ENCODE data around the gene UBE2Q2. TPM values are rescaled to one million over a fixed set of nuclear protein-coding genes. Genes with fewer than 3 reads are reported as not detected.

Gene UBE2Q2
- polyA plus RNA-seq, 2 of the 4 experiments (the other 2 are of a cell fraction) = 36.5 to 50.6 TPM

DNA sequence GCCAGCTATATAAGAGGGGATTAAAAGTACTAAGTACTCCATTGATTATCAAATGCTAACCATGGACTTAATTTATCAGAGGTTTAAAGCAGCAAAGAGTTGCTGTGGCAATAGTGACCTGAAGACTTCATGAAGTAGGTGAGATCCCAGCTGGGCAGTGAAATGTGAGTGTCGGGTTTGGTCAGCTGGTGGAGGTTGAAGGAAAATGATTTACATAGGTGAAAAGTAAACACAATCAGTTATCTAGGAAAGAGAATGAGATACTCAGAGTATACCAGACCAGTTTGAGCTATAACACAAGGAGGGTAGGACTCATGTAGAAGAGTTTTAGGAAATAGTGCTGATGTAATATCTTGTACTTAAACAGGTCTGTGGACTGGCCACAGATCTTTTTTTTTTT is 43.9 kb downstream of the UBE2Q2 start:
- no peak for ATAC-seq
- POLR2A ChIA-PET = no interaction called here
- peaks cover 36% of the 10 kb centered on the region for H3K4me1 ChIP-seq
- no peak for FAIRE-seq
- CTCF ChIA-PET = interaction anchor here (0.7 to 1.4 kb wide), 8 partner anchors 12 to 683 kb away, joined by 3 to 4 read pairs (median 3); no protein-coding TSS in a partner anchor
- no peak overlapping the region for H3K4me3 ChIP-seq
- H3K9me3 ChIP-seq = no peaks in the 10 kb centered on the region
- WGBS (ENCODE audit: missing lambda C conversion rate) = 98% methylated on average over 1 of the region's 1 CpG
- TF ChIP-seq, protein P1, sequence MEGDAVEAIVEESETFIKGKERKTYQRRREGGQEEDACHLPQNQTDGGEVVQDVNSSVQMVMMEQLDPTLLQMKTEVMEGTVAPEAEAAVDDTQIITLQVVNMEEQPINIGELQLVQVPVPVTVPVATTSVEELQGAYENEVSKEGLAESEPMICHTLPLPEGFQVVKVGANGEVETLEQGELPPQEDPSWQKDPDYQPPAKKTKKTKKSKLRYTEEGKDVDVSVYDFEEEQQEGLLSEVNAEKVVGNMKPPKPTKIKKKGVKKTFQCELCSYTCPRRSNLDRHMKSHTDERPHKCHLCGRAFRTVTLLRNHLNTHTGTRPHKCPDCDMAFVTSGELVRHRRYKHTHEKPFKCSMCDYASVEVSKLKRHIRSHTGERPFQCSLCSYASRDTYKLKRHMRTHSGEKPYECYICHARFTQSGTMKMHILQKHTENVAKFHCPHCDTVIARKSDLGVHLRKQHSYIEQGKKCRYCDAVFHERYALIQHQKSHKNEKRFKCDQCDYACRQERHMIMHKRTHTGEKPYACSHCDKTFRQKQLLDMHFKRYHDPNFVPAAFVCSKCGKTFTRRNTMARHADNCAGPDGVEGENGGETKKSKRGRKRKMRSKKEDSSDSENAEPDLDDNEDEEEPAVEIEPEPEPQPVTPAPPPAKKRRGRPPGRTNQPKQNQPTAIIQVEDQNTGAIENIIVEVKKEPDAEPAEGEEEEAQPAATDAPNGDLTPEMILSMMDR (IDR thresholded peaks at IDR 0.05) = no peak
- TF ChIP-seq, protein P2, sequence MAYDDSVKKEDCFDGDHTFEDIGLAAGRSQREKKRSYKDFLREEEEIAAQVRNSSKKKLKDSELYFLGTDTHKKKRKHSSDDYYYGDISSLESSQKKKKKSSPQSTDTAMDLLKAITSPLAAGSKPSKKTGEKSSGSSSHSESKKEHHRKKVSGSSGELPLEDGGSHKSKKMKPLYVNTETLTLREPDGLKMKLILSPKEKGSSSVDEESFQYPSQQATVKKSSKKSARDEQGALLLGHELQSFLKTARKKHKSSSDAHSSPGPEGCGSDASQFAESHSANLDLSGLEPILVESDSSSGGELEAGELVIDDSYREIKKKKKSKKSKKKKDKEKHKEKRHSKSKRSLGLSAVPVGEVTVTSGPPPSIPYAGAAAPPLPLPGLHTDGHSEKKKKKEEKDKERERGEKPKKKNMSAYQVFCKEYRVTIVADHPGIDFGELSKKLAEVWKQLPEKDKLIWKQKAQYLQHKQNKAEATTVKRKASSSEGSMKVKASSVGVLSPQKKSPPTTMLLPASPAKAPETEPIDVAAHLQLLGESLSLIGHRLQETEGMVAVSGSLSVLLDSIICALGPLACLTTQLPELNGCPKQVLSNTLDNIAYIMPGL (CRISPR knock-in tag; IDR thresholded peaks at IDR 0.05; ENCODE audit: borderline replicate concordance) = no peak
- no peak for TF ChIP-seq ESRRA (IDR thresholded peaks at IDR 0.05; ENCODE audit: borderline replicate concordance, low read length)
- no peak for TF ChIP-seq JUNB (IDR thresholded peaks at IDR 0.05)
- no peak for TF ChIP-seq NR3C1 (IDR thresholded peaks at IDR 0.05)
- TF ChIP-seq HOXA7 (CRISPR knock-in tag; IDR thresholded peaks at IDR 0.05) = no peak
- TF ChIP-seq TP53 (CRISPR knock-in tag; IDR thresholded peaks at IDR 0.05) = no peak
- TF ChIP-seq ZC3H11A (IDR thresholded peaks at IDR 0.05) = no peak
- no peak for TF ChIP-seq RNF2 (IDR thresholded peaks at IDR 0.05; ENCODE audit: borderline replicate concordance, low read depth)
- TF ChIP-seq JUN (IDR thresholded peaks at IDR 0.05) = no peak
- TF ChIP-seq ZNF302 (CRISPR knock-in tag; IDR thresholded peaks at IDR 0.05) = no peak
- no peak for DNase-seq (ENCODE audit: low read depth in 1 of 2, low spot score in 1 of 2)
- H3K4me2 ChIP-seq = no peak overlapping the region
- H3K27ac ChIP-seq = no peak overlapping the region

DNA sequence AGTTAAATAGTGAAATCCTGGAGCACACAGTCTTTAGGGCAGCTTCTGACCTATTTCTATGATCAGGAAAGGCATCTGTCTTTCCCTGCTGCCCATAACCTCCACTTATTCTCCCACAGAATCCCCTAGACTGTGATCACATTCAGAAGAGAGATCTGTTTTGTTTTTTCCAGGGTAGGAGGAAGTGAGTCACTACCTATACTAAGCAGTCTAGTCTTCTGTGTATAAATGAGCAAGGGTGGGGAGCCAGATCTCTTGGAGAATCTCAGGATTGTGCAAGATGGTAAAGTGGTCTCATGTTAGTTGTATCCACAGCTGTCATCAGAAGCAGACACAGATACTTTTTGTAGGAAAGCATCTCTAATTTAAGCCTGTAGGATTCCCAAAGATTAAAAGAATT is 48.6 kb downstream of the UBE2Q2 start:
- ATAC-seq (peak in 1 of 2 experiments; percentile 62; a peak in 2 of 6 replicates), FAIRE-seq (no peak), DNase-seq (ENCODE audit: low read depth in 1 of 2, low spot score in 1 of 2) (peak in 1 of 2 experiments; percentile 27)
- H3K4me1 ChIP-seq = peaks cover 12% of the 10 kb centered on the region
- H3K9me3 ChIP-seq = no peaks in the 10 kb centered on the region
- H3K27ac ChIP-seq = peak overlapping the region in 1 of 2 experiments; percentile 3; a peak in 1 of 6 replicates
- no peak overlapping the region for H3K4me3 ChIP-seq
- TF ChIP-seq FOSL2 (IDR thresholded peaks at IDR 0.05) (0 out of 2 replicates have a peak, but pooled peaks have one; percentile 12), FOSL2 (CRISPR knock-in tag; IDR thresholded peaks at IDR 0.05) (peak; percentile 25; the same call in 1 of the 2 replicates), BHLHE40 (IDR thresholded peaks at IDR 0.05; ENCODE audit: low read depth, low read length) (no peak), CEBPB (IDR thresholded peaks at IDR 0.05) (peak in 1 of 2 experiments; percentile 37; a peak in 1 of 4 replicates)
- H3K4me2 ChIP-seq = peak overlapping the region; percentile 11; the same call in 1 of the 3 replicates
- POLR2A ChIA-PET = interaction anchor here (1.4 kb wide), 1 partner anchor 11 kb away, joined by 5 read pairs; the partner anchor contains the start of gene FBXO22
- CTCF ChIA-PET = interaction anchor here (1.7 kb wide), 1 partner anchor 7 kb away, joined by 6 read pairs; no protein-coding TSS in a partner anchor

DNA sequence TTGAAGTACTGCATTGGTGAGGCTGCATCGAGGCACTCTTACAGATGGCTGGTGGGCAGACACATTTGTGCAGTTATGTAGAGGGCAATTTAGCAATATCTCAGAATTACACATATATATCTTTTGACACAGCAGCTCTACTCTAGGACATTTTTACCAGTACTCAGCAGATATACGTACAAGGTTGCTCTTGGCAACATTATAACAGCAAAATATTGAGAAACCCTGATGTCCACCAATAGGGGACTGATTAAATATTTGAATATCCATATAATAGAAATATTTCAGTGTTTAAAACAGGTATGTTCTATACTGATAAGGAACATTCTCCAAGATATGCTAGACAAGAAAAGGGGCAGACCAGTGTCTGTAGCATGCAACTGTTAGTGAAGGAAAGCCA is 52.5 kb downstream of the UBE2Q2 start:
- FAIRE-seq (no peak), DNase-seq (ENCODE audit: low read depth in 1 of 2, low spot score in 1 of 2) (no peak), ATAC-seq (no peak; a peak in 1 of 6 replicates)
- no peak overlapping the region for H3K4me3 ChIP-seq
- H3K9me3 ChIP-seq = no peaks in the 10 kb centered on the region
- H3K4me1 ChIP-seq = peaks cover 8% of the 10 kb centered on the region
- H3K27ac ChIP-seq = no peak overlapping the region
- POLR2A ChIA-PET = no interaction called here
- CTCF ChIA-PET = interaction anchor here (0.7 to 0.8 kb wide), 2 partner anchors 11 kb away, joined by 3 read pairs; no protein-coding TSS in a partner anchor
- WGBS (ENCODE audit: missing lambda C conversion rate) = 68% methylated on average over 2 of the region's 2 CpGs
- no peak overlapping the region for H3K4me2 ChIP-seq
- TF ChIP-seq, protein P3, sequence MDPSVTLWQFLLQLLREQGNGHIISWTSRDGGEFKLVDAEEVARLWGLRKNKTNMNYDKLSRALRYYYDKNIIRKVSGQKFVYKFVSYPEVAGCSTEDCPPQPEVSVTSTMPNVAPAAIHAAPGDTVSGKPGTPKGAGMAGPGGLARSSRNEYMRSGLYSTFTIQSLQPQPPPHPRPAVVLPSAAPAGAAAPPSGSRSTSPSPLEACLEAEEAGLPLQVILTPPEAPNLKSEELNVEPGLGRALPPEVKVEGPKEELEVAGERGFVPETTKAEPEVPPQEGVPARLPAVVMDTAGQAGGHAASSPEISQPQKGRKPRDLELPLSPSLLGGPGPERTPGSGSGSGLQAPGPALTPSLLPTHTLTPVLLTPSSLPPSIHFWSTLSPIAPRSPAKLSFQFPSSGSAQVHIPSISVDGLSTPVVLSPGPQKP (IDR thresholded peaks at IDR 0.05; ENCODE audit: low read depth, low read length) = no peak
- TF ChIP-seq FOXS1 (CRISPR knock-in tag; IDR thresholded peaks at IDR 0.05) (no peak), MAZ (IDR thresholded peaks at IDR 0.05; ENCODE audit: borderline replicate concordance, low read depth, low read length) (no peak)

Measured in A549 (cell line).